GM21515 (cell line): ENCODE results near the gene TENM3.
"Not testable (repeated sequence)": the region's sequence is repeated elsewhere in the genome, so short reads cannot be mapped to it uniquely, and the experiment has no call there.

ENCODE experiments used
- ATAC-seq: cut with Tn5 transposase; IDR thresholded peaks from one replicate; pipeline ENCODE4 v1.9.1; 2021; ENCODE audit not compliant: unreplicated experiment

TENM3 gene

GRCh38 chr4:182225257-182225852 lies 17.8 kb upstream of the TENM3 start:
- no peak for ATAC-seq

DNA sequence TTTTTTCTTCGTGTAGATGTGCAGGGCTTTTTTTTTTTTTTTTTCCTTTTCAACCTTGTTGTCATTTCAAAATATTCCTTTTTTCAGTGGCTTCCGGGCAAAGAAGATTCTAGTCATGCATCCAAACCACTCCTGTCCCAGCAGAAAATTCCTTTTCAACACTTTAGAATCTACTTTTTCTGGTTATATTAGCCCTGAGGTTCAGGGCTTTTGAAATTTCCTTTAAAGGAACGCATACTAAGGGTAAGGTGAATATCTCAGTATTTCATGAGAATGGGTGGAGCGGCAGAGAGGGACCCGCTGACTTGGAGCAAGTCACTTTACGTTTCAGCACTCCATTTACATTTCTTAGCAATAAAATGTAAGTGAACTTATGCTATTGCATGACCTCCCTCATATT lies 15.6 kb upstream of the TENM3 start:
- no peak for ATAC-seq

GRCh38 chr4:182228991-182229577 lies 14.1 kb upstream of the TENM3 start:
- no peak for ATAC-seq

GRCh38 chr4:182230256-182230655 lies 12.9 kb upstream of the TENM3 start:
- no peak for ATAC-seq

GRCh38 chr4:182231080-182231479 lies 12.1 kb upstream of the TENM3 start:
- no peak for ATAC-seq

DNA sequence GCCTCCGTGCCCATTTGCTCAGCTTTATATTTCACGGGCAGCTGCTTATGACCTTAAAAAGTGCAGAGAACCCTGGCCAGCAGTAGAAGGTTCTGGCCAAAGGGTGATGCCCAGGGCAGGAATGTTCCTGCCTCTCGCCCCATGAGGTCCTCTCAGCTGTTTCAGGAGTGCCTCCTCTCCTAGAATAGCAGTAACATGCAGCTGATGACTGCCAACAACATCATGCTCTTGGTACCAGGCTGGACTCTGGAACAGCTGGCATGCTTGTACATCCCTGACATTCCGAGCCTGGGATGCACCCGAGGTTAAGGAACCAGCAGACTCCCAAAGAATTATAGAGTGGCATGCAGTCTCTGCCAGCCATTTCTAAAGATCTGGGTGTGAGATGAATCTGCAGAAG lies 11.7 kb upstream of the TENM3 start:
- no peak for ATAC-seq

DNA sequence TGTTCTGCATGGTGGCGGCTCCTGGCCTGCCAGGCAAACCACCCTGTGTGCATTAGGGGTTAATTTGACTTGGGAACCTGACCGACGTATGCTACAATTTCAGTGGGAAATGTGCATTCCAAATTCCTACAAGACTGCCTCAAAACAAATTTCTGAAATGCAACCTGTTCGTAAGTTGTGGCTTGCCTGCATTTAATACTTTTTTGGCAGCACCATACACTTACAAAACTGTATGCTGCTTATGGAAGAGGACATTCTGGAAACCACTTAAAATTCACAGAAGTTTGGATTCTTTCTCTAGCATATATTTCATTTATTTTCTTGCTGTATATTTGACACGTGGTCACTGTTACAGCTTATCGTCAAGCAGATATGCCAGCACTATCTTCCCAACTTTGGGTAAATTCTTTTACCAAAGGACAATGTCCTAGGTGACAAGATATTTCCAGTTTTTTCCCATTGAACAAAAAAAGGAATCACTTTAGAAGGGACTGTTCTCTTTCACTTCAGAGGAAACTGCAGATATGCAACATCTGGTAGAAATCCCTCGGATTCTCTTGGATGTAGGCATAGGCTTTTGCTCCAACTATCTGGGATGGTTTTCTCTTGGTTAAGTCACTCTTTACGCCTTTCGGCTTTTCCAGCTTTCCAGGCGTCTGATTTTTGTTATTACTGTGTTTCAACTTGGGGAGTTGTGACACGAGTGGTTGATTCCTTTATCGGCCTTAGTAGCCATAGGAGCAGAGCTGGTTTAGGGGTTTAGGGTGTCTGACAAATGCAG lies 9.7 kb upstream of the TENM3 start:
- no peak for ATAC-seq

DNA sequence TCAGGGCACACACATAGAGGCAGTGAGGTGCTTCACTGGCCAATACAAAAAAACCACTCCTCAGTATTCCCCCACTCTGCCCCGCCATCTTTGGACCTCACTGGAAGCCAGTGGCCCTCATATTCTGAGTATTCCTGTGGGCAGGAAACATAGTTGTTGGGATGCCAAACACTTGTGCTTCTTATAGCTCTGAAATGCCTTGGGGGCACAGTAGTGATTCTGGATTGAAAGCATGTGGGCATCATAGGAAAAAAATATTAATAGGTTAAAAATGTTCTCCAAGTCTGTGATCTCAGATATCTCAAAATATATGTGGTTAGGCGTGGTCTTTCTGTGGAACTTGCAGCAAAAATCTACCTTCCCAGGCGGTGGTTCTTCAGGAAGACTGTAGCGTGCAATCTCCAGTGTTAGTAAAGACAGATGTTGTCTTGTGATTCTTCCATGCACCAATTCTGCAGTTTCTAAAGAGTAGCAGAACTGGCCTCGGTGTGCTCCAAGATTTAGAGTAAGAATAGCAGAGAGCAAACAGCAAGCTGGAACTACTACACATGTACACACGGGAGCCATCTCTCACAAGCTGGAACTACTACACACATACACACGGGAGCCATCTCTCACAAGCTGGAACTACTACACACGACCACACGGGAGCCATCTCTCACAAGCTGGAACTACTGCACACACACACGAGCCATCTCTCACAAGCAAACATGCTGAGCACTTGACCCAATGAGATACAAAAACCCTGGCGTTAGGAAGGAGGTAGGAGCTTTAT lies 8.0 kb upstream of the TENM3 start:
- ATAC-seq = no peak

DNA sequence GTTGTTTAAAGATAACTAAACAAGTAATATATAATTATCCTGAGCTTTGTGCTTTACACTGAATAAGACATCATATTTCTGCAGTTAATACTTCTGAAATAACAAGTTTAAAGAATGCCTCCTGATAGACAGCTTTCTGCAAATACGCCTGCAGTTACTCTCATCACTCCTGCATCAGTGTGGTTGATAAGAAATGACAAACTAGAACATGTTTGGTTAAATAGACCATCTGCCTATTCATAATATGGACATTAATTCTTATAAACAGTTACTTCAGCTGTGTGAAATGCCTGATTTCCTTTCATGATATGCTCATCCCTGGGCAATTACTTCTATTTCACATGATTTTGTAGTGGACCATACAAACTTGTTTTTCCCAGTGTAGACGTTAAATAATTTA lies 7.0 kb upstream of the TENM3 start:
- no peak for ATAC-seq

GRCh38 chr4:182237010-182237409 lies 6.2 kb upstream of the TENM3 start:
- not testable (repeated sequence) for ATAC-seq

- no peak for ATAC-seq
These were observed 4.8 kb upstream of the TENM3 start for GRCh38 chr4:182238355-182238931.

DNA sequence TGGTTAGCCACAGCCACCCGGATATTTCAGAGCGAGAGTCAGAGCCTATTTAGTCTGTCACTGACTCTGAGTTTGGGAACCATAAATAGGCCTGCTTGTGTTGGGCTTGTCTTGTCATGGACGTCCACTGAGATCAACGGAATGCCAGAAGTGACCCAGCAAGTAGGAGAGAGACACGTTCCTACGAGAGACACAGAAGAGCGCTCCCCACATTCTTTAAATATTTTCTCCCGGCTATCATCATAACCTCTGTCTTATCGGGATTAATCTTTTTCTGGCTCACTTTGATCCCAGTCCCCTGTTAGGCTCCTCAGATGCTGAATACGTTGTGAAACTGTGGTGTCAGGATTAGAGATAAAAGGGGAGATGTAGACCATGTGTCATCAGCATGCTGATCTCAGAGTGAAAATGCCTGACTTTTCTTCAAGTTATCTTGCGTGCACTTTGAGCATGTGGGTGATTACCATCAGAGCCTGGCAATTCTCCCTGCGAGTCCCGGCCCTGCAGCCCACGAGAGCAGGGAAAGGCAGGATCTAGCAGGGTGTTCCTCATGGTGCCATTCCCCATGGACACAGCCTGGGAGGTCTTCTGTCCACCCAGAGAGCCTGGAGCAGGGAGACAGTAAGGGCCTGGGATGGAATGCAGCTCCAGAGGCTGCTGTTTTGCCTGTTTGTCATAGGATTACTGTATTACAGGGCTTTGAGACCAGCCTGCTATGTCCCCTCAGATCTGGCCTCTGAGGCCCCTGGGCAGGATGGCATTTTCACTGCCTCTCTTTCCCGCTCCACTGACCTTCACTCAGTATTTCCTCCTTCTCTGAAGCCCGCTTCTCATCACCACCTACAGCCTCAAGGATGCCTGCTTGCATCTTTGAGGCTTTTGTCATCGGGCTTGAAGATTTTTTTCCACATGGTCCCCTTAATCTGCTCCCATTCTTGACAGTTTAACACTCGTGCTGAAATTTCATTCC lies 2.8 kb upstream of the TENM3 start:
- no peak for ATAC-seq

- ATAC-seq = not testable (repeated sequence)
These were observed 942 bp upstream of the TENM3 start for GRCh38 chr4:182242260-182242659.

DNA sequence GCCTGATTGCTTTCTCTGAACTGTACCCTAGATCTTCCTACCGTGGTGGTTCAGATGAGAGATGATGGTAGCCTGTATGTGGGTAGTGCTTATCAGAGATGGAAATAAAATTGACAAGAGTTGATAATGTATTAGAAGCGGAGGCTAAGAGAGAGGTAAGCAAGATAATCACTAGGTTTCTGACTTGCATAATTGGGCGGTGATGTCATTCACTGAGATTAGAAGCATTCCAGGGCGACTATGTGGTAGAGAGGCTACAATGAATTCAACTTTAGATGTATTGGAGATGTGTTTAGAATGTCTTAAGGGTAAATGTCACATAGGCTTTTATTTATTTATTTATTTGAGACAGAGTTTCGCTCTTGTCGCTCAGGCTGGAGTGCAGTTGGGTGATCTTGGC lies 415 bp upstream of the TENM3 start:
- no peak for ATAC-seq

- ATAC-seq = no peak
These were observed 1.8 kb downstream of the TENM3 start for GRCh38 chr4:182245041-182245440.

GRCh38 chr4:182245541-182246215 lies 2.5 kb downstream of the TENM3 start:
- no peak for ATAC-seq

DNA sequence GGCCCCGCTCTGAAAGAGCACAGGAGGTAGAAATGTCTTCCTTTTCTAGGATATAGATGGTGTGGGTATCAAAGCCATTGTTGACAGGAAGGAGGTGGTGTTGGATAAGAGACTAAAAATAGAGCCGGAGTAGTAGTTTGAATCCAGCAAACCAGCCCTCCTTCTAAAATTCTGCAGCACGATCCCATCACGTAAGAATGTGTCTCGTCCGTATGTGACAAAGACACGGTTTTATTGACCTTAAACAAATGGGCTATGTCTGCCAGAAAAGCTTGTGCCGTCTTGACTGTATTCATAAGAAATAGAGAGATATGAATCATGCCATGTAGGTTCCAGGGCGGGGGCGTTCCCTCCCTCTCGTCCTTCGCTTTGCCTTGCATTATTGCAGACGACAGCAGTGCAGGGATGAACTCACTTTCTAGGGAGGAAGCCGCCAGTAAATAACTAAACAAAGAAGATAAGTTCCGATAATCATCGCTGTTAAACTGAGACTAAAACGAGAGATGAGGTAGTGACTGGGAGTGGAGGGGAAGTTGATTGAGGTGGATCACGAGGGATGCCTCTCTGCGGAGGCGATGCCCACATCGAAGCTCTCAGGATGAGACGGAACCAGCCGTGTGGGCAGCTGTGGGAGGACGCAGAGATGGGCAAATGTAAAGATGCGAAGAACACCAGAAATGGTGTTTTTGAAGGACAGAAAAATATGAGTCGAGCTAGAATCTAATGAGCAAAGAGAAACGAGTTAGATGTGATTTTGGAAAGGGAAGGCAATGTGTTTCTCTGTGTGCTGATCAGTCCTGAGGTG lies 3.4 kb downstream of the TENM3 start:
- ATAC-seq = no peak

GRCh38 chr4:182248295-182248694 lies 5.1 kb downstream of the TENM3 start:
- ATAC-seq = no peak

GRCh38 chr4:182250446-182250845 lies 7.2 kb downstream of the TENM3 start:
- ATAC-seq = no peak
